Ovary (tissue), 3 donors: ENCODE measurements around the gene TRIM3.

Experiments
- POLR2A ChIP-seq: fragments of 450-650 bp; IDR thresholded peaks from one replicate; pipeline ENCODE4 v1.6.1; 2017; ENCODE audit warnings: antibody characterized with exemption, mild to moderate bottlenecking, moderate library complexity
- TF ChIP-seq, protein P1 (sequence below), 3 donors: fragments of 450-650 bp in 2 of 3; fragments of 200-600 bp in 1 of 3; IDR thresholded peaks; one replicate each; pipeline versions ENCODE4 v1.5.1 to v1.8.0; 2016 to 2022; ENCODE audit warnings: antibody characterized with exemption in 3 of 3, mild to moderate bottlenecking in 1 of 3
- donor health status: DM: no; HTN: no; CAD: no.

DNA sequence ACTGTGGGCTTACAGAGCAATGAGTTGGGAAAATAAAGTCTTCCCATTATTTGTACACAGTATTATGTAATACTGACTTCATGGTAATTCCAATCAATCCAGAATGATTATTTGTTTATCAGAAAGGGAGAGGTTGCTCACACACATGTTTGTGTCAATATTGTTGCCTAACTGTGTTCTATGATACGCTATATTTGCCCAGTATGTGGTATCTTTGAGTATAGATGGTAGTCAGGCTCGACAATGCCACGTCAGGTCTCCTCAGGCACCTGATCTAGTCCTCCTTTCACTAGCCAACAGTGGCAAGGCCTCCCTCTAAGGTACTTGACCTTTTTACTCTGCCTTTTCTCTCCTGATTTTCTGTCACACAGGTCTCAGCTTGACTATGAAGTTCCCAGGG is 28.6 kb upstream of the TRIM3 start:
- no peak for TF ChIP-seq POLR2A
- TF ChIP-seq, protein P1, sequence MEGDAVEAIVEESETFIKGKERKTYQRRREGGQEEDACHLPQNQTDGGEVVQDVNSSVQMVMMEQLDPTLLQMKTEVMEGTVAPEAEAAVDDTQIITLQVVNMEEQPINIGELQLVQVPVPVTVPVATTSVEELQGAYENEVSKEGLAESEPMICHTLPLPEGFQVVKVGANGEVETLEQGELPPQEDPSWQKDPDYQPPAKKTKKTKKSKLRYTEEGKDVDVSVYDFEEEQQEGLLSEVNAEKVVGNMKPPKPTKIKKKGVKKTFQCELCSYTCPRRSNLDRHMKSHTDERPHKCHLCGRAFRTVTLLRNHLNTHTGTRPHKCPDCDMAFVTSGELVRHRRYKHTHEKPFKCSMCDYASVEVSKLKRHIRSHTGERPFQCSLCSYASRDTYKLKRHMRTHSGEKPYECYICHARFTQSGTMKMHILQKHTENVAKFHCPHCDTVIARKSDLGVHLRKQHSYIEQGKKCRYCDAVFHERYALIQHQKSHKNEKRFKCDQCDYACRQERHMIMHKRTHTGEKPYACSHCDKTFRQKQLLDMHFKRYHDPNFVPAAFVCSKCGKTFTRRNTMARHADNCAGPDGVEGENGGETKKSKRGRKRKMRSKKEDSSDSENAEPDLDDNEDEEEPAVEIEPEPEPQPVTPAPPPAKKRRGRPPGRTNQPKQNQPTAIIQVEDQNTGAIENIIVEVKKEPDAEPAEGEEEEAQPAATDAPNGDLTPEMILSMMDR (IDR thresholded peaks at IDR 0.05), result no peak
